Measurements from ENCODE around the gene CFAP206. TPM values are rescaled to one million over a fixed set of nuclear protein-coding genes. Genes with fewer than 3 reads are reported as not detected.
A peak's percentile ranks its signal among the peaks of the same experiment; 100 is the strongest.

The CFAP206 gene
- total and polyA plus RNA-seq, 7 donors: 0.04 to 0.36 (median 0.23) TPM; not detected in 3

DNA sequence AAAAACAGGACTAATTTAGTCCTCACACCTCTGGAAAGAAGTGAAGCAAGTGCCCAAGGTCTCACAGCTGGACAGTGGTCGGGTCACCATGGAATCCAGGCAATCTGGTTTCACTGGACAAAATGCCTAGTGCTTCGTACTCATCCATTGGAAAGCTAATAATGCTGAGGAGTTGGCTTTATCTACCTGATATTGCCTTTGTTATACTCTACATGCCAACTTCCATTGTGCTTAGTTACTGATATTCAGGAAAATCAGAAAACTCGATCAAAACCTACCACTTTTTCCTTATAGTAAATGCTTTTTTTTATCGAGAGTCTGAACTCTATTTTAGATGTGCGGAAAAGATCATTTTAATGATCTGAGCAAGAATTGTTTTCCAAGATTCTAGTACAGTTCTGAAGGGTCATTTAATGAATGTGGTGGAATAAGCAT, 966 bp downstream of the CFAP206 start:
- WGBS, 2 donors: 29 to 39% methylated on average over 5 of the region's 5 CpGs
- no peaks in the 10 kb centered on the region for H3K27me3 ChIP-seq
- H3K9me3 ChIP-seq: no peaks in the 10 kb centered on the region
- no peak for DNase-seq
- TF ChIP-seq POLR2AphosphoS5 (IDR thresholded peaks at IDR 0.05): no peak
- no peak for TF ChIP-seq EP300 (IDR thresholded peaks at IDR 0.05)
- TF ChIP-seq, protein P1, sequence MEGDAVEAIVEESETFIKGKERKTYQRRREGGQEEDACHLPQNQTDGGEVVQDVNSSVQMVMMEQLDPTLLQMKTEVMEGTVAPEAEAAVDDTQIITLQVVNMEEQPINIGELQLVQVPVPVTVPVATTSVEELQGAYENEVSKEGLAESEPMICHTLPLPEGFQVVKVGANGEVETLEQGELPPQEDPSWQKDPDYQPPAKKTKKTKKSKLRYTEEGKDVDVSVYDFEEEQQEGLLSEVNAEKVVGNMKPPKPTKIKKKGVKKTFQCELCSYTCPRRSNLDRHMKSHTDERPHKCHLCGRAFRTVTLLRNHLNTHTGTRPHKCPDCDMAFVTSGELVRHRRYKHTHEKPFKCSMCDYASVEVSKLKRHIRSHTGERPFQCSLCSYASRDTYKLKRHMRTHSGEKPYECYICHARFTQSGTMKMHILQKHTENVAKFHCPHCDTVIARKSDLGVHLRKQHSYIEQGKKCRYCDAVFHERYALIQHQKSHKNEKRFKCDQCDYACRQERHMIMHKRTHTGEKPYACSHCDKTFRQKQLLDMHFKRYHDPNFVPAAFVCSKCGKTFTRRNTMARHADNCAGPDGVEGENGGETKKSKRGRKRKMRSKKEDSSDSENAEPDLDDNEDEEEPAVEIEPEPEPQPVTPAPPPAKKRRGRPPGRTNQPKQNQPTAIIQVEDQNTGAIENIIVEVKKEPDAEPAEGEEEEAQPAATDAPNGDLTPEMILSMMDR (IDR thresholded peaks at IDR 0.05): no peak
- no peak for TF ChIP-seq POLR2A (IDR thresholded peaks at IDR 0.05)
- peak overlapping the region; percentile 64 to 94 (median 84) for H3K4me3 ChIP-seq
- H3K36me3 ChIP-seq: no peaks in the 10 kb centered on the region
- peak overlapping the region; percentile 82 to 90 (median 85) for H3K27ac ChIP-seq
- intact Hi-C loops (cut with DNase I): loop anchor here (5.0 kb wide), 1 partner anchor 64 kb away; the partner anchor contains the start of gene SLC35A1
- peaks cover 0 to 7% (median 5%) of the 10 kb centered on the region in 4 donors for H3K4me1 ChIP-seq

DNA sequence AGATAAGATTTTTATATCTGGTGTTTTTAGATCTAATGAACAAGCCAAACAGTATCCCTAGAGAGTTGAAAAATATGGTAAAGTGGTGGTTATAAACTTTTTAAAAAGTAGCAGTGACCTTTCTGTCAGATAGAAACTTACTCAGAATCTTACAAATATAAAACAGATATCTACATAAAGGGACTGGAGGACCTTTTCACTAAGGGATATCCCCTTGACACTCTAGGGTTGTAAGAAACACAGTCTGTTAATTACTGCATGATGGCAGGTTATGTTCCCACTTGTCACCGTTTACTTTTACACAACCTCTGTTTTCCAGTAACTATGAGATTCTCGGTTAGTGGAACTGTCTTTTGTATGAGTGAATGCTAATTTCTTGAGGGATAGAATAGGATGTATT, 11.5 kb downstream of the CFAP206 start:
- TF ChIP-seq EP300 (IDR thresholded peaks at IDR 0.05): no peak
- TF ChIP-seq, protein P1 (IDR thresholded peaks at IDR 0.05): no peak
- no peak for TF ChIP-seq POLR2A (IDR thresholded peaks at IDR 0.05)
- TF ChIP-seq POLR2AphosphoS5 (IDR thresholded peaks at IDR 0.05): no peak
- H3K4me3 ChIP-seq: no peak overlapping the region
- H3K36me3 ChIP-seq: no peaks in the 10 kb centered on the region
- H3K9me3 ChIP-seq: no peaks in the 10 kb centered on the region
- no peaks in the 10 kb centered on the region for H3K27me3 ChIP-seq
- 76 to 88% methylated on average over 2 of the region's 2 CpGs for WGBS, 2 donors
- no peak overlapping the region for H3K27ac ChIP-seq
- intact Hi-C loops (cut with DNase I): no loop called here
- H3K4me1 ChIP-seq: no peaks in the 10 kb centered on the region
- no peak for DNase-seq

DNA sequence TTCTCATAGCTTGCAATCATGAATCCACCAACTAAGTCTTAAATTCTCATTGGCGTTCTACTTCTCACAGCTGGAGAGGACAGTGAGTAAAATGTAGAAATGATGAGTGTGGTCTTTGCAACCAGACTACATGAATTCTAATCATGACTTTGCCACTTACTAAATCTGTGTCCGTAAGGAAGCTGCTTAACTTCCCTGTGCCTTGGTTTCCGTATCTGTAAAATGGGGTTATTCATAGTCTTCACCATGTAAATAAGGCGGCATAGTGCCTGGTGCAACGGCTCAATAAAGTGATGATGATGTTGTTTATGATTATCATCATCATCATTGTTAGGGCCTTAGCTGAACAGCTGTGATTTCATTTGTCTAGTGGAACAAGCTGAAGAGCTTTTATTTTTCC, 12.6 kb downstream of the CFAP206 start:
- H3K4me3 ChIP-seq: no peak overlapping the region
- intact Hi-C loops (cut with DNase I): no loop called here
- no peaks in the 10 kb centered on the region for H3K27me3 ChIP-seq
- TF ChIP-seq POLR2AphosphoS5 (IDR thresholded peaks at IDR 0.05) (no peak), POLR2A (IDR thresholded peaks at IDR 0.05) (no peak), EP300 (IDR thresholded peaks at IDR 0.05) (no peak)
- TF ChIP-seq, protein P1 (IDR thresholded peaks at IDR 0.05): no peak
- WGBS, 2 donors: 90 to 93% methylated on average over 5 of the region's 5 CpGs
- no peaks in the 10 kb centered on the region for H3K9me3 ChIP-seq
- H3K27ac ChIP-seq: no peak overlapping the region
- DNase-seq: no peak
- H3K36me3 ChIP-seq: no peaks in the 10 kb centered on the region
- no peaks in the 10 kb centered on the region for H3K4me1 ChIP-seq

DNA sequence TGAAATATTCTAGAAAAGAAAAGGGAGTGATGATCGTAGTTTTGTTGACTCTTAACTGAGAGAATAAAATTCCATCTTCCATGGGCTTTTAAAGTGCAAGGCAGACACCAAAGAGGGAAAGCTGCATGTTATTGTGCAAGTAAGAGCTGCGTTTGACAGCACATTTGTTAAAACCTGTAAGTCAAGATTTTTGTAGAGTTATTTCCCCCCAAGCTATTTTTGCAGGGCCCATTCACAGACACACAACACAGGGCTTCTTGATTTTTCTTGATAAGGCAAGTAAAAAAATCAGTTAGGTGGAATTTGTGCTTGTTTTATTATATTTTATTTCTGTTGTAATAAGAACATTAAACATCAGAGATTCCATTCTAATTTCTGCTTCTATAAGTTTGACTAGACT, 13.8 kb downstream of the CFAP206 start:
- 68 to 75% methylated on average over 2 of the region's 2 CpGs for WGBS, 2 donors
- Histone ChIP-seq H3K9me3 (no peaks in the 10 kb centered on the region), H3K36me3 (no peaks in the 10 kb centered on the region), H3K4me3 (no peak overlapping the region), H3K4me1 (no peaks in the 10 kb centered on the region), H3K27me3 (no peaks in the 10 kb centered on the region), H3K27ac (no peak overlapping the region)
- intact Hi-C loops (cut with DNase I): no loop called here
- TF ChIP-seq EP300 (IDR thresholded peaks at IDR 0.05) (no peak), POLR2AphosphoS5 (IDR thresholded peaks at IDR 0.05) (no peak), POLR2A (IDR thresholded peaks at IDR 0.05) (no peak)
- TF ChIP-seq, protein P1 (IDR thresholded peaks at IDR 0.05): no peak
- no peak for DNase-seq

DNA sequence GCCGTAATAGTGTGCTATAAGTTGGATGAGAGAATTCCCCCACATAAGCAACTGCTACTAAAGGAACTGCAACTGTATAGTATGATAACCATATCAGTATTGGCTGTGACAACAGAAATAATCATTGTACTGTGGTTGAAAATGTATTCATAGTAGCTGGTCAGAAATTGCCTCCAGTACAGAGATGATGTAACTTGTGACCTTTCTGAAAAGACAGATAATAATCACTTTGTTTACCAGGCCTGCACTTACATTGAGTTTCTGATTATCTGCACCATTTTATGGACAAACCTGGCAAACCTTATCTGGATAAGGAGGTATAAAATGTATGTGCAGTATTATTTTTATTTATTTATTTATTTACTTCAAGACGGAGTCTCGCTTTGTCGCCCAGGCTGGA, 19.0 kb downstream of the CFAP206 start:
- no peak for TF ChIP-seq POLR2A (IDR thresholded peaks at IDR 0.05)
- TF ChIP-seq, protein P1 (IDR thresholded peaks at IDR 0.05): no peak
- TF ChIP-seq POLR2AphosphoS5 (IDR thresholded peaks at IDR 0.05): no peak
- TF ChIP-seq EP300 (IDR thresholded peaks at IDR 0.05): no peak
- Histone ChIP-seq H3K27me3 (no peaks in the 10 kb centered on the region), H3K36me3 (no peaks in the 10 kb centered on the region), H3K27ac (no peak overlapping the region), H3K9me3 (no peaks in the 10 kb centered on the region), H3K4me3 (no peak overlapping the region), H3K4me1 (no peaks in the 10 kb centered on the region)
- intact Hi-C loops (cut with DNase I): no loop called here
- no peak for DNase-seq
- 98% methylated on average over 4 of the region's 4 CpGs for WGBS, 2 donors

All from sigmoid colon (tissue), 7 donors.